HUES48 (cell line): ENCODE data around the gene THUMPD3.
A peak's percentile ranks its signal among the peaks of the same experiment; 100 is the strongest.

Experiments used
- H3K27ac ChIP-seq: one replicate; pipeline ENCODE4 v1.7.0; 2013; ENCODE audit warnings: low read depth, low read length, inconsistent platforms
- H3K27me3 ChIP-seq: 2 replicates; pipeline ENCODE4 v1.6.1; 2013; ENCODE audit warnings: mild to moderate bottlenecking, low read length; ENCODE audit not compliant: control insufficient read depth, insufficient read depth
- H3K36me3 ChIP-seq: 2 replicates; pipeline ENCODE4 v1.6.1; 2013; ENCODE audit warnings: low read length; ENCODE audit not compliant: control insufficient read depth, insufficient read depth
- H3K4me1 ChIP-seq: 2 replicates; pipeline ENCODE4 v1.6.1; 2013; ENCODE audit warnings: mild to moderate bottlenecking, low read length; ENCODE audit not compliant: control insufficient read depth, insufficient read depth
- H3K4me3 ChIP-seq: 2 replicates; pipeline ENCODE4 v1.5.1; 2013; ENCODE audit warnings: mild to moderate bottlenecking, low read depth, low read length
- H3K9ac ChIP-seq: 2 replicates; pipeline ENCODE4 v1.6.1; 2013; ENCODE audit warnings: mild to moderate bottlenecking, low read depth, low read length, moderate library complexity
- H3K9me3 ChIP-seq: 2 replicates; pipeline ENCODE4 v1.6.1; 2013; ENCODE audit warnings: low read length; ENCODE audit not compliant: control insufficient read depth, insufficient read depth

The THUMPD3 gene

DNA sequence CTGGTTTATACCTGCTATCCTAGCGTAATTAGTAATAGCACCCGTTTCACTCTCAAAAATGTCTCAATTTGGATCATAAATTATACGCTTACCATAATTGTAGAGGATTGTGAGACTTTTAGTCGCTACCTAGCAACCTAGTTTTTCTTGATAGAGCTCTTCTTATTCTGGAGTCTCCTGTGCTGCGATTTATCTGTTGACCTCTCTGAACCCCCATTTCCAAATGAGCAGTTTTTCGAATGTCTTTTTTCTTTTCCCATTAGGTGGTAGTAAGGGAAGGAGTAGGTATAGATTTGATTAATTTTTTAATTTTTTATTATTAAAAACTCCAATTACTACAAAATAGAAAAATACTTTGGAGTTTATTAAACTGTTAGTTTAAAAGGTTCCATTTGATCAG is 45.2 kb downstream of the THUMPD3 start:
- Histone ChIP-seq H3K27me3 (no peaks in the 10 kb centered on the region), H3K9me3 (no peaks in the 10 kb centered on the region), H3K27ac (no peak overlapping the region), H3K36me3 (peaks cover 6% of the 10 kb centered on the region), H3K4me3 (no peak overlapping the region), H3K4me1 (peaks cover 41% of the 10 kb centered on the region), H3K9ac (no peak overlapping the region)

DNA sequence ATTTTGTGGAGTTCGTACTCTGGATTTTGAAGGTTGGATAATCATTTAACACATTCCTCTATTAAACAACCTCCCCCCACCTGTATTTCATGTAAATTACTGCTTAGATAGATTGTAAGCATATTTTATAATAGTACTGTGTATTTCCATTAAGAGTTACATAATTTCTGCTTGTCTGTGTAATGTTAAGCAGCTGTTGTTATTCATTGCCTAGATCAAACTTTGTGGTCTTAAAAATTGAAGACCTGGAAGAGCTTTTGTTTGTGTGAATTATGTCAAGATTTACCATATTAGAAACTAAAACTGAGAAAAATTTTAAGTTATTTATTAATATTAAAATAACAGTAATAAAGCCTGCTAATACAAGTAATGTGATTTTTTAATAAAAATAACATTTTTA is 45.7 kb downstream of the THUMPD3 start:
- Histone ChIP-seq H3K27me3 (no peaks in the 10 kb centered on the region), H3K4me1 (peaks cover 36% of the 10 kb centered on the region), H3K9me3 (no peaks in the 10 kb centered on the region), H3K4me3 (no peak overlapping the region), H3K27ac (no peak overlapping the region), H3K36me3 (peaks cover 6% of the 10 kb centered on the region), H3K9ac (no peak overlapping the region)

DNA sequence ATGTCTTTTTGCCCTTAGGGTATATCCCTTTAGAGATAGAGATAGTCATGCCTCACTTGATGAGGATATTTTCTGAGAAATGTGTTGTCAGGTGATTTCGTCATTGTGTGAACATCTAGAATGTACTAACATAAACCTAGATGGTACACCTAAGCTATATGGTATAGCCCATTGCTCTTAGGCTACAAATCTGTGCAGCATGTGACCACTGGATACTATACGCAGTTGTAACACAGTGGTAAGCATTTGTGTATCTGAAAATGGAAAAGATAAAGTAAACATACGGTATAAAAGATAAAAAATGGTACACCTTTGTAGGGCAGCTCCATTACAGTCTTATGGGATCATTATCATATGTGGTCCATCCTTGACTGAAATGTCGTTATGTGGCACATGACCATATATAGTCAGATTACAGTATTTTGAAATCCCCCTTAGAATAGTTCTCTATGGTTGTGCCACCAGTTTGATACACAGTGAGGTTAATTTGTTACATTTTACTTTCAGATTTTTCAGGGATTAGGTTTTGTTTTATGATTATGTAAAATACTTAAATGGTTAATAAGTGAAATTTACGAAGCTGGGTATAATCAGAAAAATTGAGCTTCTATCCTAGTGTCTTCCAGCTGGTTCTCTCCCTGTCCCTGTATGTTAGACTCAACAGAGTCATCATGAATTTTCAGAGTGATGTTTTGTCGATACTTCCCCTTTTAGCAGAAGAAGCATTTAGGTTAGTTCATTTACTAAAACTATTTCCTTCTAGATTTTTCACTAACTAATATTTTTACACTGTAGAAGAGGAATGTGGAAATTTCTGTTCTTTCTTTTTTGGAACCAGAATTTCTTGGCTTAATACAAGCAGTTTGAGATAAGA is 47.4 kb downstream of the THUMPD3 start:
- H3K4me3 ChIP-seq: no peak overlapping the region
- H3K9ac ChIP-seq: no peak overlapping the region
- peaks cover 25% of the 10 kb centered on the region for H3K4me1 ChIP-seq
- no peaks in the 10 kb centered on the region for H3K9me3 ChIP-seq
- no peaks in the 10 kb centered on the region for H3K27me3 ChIP-seq
- peaks cover 9% of the 10 kb centered on the region for H3K36me3 ChIP-seq
- H3K27ac ChIP-seq: no peak overlapping the region

DNA sequence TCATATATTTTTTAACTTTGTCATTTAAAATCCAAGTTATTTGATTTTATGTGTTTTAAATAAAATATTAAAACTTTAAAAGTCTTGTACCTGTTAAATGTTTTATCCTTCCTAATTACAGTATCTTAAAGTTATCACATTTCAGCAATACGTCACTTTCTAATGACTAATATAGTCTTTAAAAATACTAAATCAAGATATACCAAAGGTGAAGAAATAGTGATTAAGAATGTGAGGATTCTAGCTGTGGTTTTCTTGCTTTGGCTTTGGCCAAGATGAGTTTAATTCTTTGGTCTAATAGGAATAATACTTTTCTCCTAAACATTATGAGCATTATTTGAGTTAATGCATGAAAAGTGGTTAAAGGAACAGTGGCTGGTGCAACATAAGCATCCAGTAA is 48.4 kb downstream of the THUMPD3 start:
- Histone ChIP-seq H3K9ac (no peak overlapping the region), H3K27me3 (no peaks in the 10 kb centered on the region), H3K36me3 (peaks cover 13% of the 10 kb centered on the region), H3K27ac (no peak overlapping the region), H3K9me3 (no peaks in the 10 kb centered on the region), H3K4me3 (no peak overlapping the region), H3K4me1 (peaks cover 18% of the 10 kb centered on the region)

DNA sequence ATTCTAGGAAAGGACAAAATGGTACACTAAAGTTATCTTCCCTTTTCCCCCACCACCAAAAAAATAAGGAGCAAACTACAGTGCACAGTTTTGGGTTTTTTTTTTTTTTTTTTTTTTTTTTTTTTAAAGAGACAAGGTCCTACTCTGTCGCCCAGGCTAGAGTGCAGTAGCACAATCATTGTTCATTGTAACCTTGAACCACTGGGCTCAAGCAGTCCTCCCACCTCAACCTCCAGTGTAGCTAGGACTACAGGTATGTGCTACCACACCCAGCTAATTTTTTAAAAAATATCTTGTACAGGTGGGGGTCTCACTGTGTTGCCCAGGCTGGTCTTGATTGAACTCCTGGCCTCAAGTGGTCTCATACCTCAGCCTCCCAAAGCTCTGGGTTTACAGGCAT is 49.4 kb downstream of the THUMPD3 start:
- no peak overlapping the region for H3K9ac ChIP-seq
- no peak overlapping the region for H3K4me3 ChIP-seq
- H3K27ac ChIP-seq: no peak overlapping the region
- H3K27me3 ChIP-seq: no peaks in the 10 kb centered on the region
- H3K36me3 ChIP-seq: peaks cover 13% of the 10 kb centered on the region
- peaks cover 18% of the 10 kb centered on the region for H3K4me1 ChIP-seq
- H3K9me3 ChIP-seq: no peaks in the 10 kb centered on the region

DNA sequence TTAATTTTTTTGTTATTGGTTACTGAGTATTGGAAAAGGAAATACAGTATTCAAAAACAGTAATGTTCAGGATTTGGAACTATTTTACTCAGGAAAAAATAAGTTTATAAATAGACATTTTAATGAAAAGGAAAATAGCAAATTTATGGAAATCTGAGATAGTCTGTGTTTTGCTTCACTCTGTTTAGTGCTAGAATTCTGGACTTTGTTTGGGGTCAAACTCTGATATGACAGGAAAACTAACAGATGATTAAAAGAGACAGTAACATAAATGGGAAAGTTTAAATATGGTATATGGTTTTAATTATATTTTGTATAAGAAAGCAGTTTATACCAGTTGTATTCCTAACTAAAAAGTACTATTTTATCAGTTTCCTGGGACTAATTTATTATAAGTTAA is 52.0 kb downstream of the THUMPD3 start:
- peaks cover 13% of the 10 kb centered on the region; the same call in 1 of the 2 replicates for H3K4me1 ChIP-seq
- H3K9ac ChIP-seq: no peak overlapping the region
- H3K36me3 ChIP-seq: peaks cover 9% of the 10 kb centered on the region; the same call in 1 of the 2 replicates
- H3K27me3 ChIP-seq: no peaks in the 10 kb centered on the region
- H3K9me3 ChIP-seq: no peaks in the 10 kb centered on the region
- H3K4me3 ChIP-seq: no peak overlapping the region
- no peak overlapping the region for H3K27ac ChIP-seq

DNA sequence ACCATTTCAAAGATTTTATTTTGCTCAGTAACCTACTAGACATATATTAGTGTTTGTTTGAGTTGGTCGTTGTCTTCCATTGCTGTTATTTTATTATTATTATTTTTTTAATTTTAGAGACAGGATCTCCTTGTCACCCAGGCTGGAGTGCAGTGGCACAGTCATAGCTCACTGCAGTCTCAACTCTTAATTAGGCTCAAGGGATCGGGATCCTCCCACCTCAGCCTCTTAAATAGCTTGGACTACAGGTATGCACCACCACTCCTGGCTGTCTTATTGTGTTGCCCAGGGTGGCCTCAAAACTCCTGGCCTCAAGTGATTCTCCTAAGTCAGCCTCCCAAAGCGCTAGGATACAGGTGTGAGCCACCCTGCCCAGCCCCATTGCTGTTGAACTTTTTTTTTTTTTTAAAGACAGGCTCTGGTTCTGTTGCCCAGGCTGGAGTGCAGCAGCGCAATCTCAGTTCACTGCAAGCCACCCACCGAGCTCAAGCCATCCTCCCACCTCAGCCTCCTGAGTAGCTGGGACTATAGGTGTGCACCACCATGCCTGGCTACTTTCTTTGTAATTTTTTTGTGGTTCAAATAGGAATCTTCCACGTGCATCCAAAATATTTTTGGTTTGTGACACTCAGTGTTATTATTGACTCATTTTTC is 52.8 kb downstream of the THUMPD3 start:
- no peak overlapping the region for H3K4me3 ChIP-seq
- peaks cover 6% of the 10 kb centered on the region; the same call in 1 of the 2 replicates for H3K4me1 ChIP-seq
- no peak overlapping the region for H3K9ac ChIP-seq
- no peaks in the 10 kb centered on the region for H3K9me3 ChIP-seq
- H3K36me3 ChIP-seq: peaks cover 6% of the 10 kb centered on the region; the same call in 1 of the 2 replicates
- no peak overlapping the region for H3K27ac ChIP-seq
- H3K27me3 ChIP-seq: no peaks in the 10 kb centered on the region

DNA sequence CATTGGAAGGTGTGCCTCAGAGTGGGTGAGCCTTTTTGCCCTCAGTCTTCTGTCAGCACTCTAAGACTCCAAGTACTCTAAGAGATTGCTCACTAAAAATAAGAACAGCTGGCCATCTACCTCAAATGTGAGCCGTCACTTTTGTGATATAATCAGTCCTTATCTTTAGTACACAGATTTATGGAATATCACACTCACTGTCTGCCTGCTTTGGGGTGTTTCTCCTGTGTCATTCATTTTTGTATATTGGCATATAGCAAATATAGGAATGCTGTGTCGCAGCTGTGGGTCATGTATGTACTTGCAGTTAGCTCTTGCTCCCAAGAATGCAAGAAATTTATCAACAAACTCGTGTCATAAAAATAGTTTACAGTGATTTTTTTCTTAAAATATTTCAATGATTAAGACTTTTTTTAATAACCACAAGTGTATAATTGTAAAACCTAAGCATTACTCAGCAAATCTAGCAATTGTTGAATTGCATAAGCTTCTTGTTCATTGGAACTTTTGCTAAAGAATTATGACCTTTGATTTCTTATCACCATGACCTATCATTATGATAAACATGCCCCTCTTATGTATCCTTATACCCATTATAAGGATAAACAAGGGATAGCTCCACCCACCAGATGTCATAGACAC is 53.4 kb downstream of the THUMPD3 start:
- no peak overlapping the region for H3K27ac ChIP-seq
- no peaks in the 10 kb centered on the region for H3K9me3 ChIP-seq
- no peaks in the 10 kb centered on the region for H3K27me3 ChIP-seq
- H3K4me3 ChIP-seq: no peak overlapping the region
- no peak overlapping the region for H3K9ac ChIP-seq
- H3K4me1 ChIP-seq: peaks cover 6% of the 10 kb centered on the region; the same call in 1 of the 2 replicates
- H3K36me3 ChIP-seq: peaks cover 6% of the 10 kb centered on the region; the same call in 1 of the 2 replicates

DNA sequence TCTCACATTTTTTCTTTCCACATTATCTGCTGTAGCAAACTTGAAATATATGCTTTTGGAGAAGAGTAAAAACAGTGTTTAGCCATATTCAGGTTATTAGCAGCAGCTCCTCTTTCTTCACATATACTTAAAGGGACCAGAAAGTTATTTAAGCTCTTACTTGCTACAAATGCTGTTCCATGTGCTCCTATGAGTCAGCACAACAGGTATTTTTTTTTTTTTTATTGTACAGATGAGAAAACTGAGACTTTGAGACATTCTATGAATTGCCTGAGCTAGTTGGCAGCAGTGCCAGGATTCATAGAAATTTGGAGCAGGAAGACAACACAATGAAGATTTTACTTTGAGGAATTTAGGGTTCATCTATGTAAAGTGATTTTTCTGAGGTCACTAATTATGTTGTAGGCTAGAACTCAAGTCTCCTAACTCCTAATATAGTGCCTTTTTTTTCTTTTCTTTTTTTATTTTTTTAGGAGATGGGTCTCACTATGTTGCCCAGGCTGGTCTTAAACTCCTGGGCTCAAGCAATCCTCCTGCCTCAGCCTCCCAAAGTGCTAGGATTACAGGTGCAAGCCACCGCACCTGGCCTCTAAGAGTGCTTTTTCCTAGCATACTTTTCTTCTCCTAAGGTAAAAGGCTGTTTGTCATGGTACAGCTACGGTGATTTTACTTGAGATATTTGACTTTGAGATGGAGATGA is 58.1 kb downstream of the THUMPD3 start:
- H3K4me3 ChIP-seq: no peak overlapping the region
- H3K36me3 ChIP-seq: peaks cover 26% of the 10 kb centered on the region
- H3K9ac ChIP-seq: no peak overlapping the region
- no peaks in the 10 kb centered on the region for H3K9me3 ChIP-seq
- H3K27me3 ChIP-seq: no peaks in the 10 kb centered on the region
- peaks cover 18% of the 10 kb centered on the region for H3K4me1 ChIP-seq
- peak overlapping the region; percentile 21 for H3K27ac ChIP-seq

DNA sequence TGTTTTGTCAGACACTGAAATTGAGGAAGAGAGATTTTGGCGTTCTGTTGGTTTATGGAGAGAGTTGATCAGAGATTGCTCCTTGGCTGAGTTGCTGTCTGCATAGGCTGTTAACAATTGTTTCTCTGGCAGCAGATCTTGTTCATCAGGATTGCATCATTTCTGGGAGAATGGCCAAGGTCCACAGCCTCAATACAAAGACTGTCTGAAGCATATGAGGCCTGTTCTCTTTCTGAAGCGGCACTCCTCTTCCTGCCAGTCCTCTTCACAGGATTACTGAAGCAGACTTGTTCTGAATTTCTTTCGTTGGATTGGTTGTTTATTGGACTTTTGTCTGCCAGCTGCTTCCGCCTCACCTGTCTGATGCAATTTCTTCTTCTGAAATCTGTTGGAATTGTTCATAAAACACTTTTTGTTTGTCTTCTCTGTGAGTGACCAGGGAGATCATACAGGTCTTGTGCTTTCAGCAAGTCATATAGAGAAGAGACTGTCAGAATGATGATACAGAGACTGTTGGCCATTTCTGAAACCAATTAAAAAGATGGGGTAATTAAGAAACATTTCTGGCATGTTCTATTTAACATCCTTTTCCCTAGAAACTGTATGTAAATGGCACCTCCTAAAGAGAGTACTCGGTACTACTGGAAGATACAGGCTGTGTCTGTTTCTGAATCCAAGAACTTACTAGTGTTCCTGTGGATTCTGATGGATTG is 60.0 kb downstream of the THUMPD3 start:
- H3K36me3 ChIP-seq: peaks cover 40% of the 10 kb centered on the region
- no peaks in the 10 kb centered on the region for H3K9me3 ChIP-seq
- H3K4me1 ChIP-seq: peaks cover 18% of the 10 kb centered on the region
- no peak overlapping the region for H3K4me3 ChIP-seq
- H3K9ac ChIP-seq: peak overlapping the region; percentile 45
- H3K27me3 ChIP-seq: no peaks in the 10 kb centered on the region
- peak overlapping the region; percentile 87 for H3K27ac ChIP-seq
